GM18508 (cell line): ENCODE data around the gene PITPNC1.
"Not testable (repeated sequence)": the region's sequence is repeated elsewhere in the genome, so short reads cannot be mapped to it uniquely, and the experiment has no call there.

Experiments used
- ATAC-seq: cut with Tn5 transposase; IDR thresholded peaks from one replicate; pipeline ENCODE4 v1.9.1; 2021; ENCODE audit warnings: moderate number of reproducible peaks; ENCODE audit not compliant: insufficient read depth, unreplicated experiment

PITPNC1 gene

GRCh38 chr17:67636834-67637520 lies 259.9 kb downstream of the PITPNC1 start:
- no peak for ATAC-seq

DNA sequence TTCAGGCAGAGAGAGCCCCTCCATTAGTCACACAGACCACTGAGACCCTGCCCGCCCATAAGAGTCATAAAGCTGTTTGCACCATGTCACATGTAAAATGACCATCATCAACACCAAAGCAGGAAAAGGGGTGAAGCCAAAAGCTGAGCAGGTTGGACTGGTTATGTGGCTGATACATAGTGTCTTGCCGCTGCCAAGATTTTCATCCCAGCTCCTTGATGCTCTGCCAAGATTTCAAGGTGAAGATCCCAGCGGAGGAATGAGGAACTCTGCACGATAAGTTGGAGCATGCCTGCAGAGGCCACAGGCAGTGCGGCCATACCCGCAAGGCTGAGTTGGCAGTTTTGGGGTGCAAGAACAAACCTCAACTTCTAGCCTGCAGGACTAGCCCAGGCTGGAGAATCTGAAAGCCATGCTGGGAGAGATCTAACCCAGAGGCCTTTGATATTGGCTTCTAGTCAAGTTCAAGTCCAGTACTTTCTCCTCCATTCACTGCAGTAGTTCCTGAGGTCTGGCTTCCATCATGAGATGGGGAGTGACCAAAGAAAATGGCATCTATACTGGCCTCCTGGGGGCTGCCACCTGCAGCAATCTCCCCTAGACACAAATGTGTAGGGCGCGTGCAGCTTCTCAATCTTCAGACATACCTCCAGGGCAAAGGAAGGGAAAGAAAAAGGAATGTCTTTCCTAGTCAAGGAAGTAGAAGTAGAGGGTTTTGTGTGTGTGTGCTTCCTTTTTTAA lies 261.0 kb downstream of the PITPNC1 start:
- ATAC-seq, result no peak

GRCh38 chr17:67638871-67639270 lies 261.8 kb downstream of the PITPNC1 start:
- ATAC-seq, result no peak

DNA sequence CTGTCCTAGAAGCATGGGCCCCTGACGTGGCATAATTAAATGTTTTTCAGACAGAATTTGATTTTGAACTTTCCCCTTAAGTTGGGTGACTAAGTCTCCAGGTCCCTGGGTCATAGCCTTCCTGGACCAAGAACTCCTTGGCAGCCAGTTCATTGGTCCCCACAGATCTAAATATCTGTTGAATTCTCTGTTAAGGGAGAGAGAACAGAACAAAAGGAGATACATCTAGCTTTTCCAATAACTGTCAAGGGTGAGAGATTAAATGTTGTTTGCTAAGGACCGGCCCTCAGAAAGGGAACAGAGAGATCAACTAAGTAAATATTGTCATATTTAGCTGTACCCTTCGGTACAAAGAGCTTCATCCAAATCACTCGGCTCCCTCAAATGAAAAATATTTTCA lies 262.5 kb downstream of the PITPNC1 start:
- no peak for ATAC-seq

- ATAC-seq, result no peak
These were observed 262.9 kb downstream of the PITPNC1 start for GRCh38 chr17:67639979-67640378.

DNA sequence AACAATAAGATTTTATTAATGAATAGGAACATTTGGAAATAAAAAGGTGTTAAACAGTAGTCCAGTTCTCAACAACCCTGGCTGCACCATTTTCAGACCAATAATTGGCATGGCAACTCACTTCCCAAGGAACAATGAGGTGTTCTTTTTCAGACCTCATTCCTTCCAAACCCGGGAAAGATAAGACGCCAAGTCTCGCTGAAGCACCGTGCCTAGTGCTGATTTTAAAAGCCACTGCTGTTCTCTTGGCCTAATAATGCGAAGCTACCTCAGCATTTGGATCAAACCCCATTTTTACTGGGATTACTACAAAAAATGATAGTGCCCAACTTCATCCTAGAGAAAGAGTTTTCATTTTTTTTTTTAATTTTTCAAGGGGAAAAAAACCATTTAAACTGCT lies 265.4 kb downstream of the PITPNC1 start:
- no peak for ATAC-seq

DNA sequence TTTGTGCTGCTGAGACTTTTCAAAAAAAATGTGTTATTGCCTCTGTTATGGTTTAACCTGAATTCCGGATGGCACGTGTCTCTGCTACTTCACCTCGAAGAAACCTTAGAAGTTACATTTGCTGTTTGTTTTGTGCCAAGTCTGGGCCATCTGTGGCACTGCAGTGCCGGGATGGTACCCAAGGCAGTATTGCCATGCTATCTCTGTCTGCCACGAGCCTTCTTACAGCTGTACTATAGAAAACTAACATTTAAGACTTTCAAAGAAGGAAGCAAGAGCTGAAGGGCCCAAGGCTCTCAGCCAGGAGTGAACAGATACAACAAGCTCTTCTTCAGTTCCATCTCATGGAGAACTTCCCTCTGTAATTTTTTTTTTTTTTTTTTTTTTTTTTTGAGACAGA lies 267.0 kb downstream of the PITPNC1 start:
- no peak for ATAC-seq

DNA sequence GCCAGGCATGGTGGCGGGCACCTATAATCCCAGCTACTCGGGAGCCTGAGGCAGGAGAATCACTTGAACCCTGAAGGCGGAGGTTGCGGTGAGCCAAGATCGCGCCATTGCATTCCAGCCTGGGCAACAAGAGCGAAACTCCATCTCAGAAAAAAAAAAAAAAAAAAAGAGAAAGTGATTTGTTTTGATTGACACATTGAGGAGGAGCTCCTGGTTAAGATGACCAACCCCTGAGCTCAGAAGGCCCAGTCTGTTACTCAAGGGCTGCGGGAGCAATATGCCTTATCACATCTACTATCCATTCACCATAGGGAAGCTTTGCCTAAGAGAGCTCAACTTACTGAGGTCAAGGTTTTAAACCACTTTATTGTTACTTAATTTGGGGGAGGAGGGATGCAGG lies 268.1 kb downstream of the PITPNC1 start:
- not testable (repeated sequence) for ATAC-seq

- ATAC-seq, result no peak
These were observed 269.4 kb downstream of the PITPNC1 start for GRCh38 chr17:67646472-67646871.

DNA sequence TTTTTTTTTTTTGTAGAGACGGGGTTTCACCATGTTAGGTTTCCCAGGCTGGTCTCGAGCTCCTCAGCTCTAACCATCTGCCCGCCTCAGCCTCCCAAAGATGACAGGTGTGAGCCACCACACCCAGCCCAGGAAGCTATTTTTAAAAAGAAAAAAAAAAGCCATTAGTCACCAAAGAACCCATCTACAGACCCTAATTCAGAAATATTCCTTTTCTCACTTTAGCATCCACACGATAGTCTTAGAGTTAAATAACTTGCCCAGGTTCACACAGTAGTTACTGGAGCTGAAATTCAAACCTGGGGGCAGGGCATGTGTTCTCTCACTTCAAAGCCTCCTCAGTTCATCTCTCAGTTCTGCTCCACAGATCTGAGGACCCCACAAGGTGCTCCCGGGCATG lies 270.4 kb downstream of the PITPNC1 start:
- ATAC-seq, result no peak

GRCh38 chr17:67648032-67648905 lies 271.2 kb downstream of the PITPNC1 start:
- no peak for ATAC-seq

GRCh38 chr17:67648906-67649295 lies 271.8 kb downstream of the PITPNC1 start:
- ATAC-seq, result not testable (repeated sequence)

- no peak for ATAC-seq
These were observed 272.8 kb downstream of the PITPNC1 start for GRCh38 chr17:67649891-67650290.

DNA sequence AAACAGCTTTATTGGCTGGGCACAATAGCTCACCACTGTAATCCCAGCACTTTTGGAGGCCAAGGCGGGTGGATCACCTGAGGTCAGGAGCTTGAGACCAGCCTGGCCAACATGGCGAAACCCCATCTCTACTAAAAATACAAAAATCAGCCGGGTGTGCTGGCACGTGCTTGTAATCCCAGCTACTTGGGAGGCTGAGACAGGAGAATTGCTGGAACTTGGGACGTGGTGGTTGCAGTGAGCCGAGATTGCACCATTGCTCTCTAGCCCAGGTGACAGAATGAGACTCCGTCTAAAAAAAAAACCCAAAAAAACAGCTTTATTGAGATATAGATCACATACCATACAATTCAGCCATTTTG lies 274.1 kb downstream of the PITPNC1 start:
- ATAC-seq, result not testable (repeated sequence)

- ATAC-seq, result no peak
These were observed 275.4 kb downstream of the PITPNC1 start for GRCh38 chr17:67652433-67652832.

- no peak for ATAC-seq
These were observed 278.5 kb downstream of the PITPNC1 start for GRCh38 chr17:67655478-67656148.

DNA sequence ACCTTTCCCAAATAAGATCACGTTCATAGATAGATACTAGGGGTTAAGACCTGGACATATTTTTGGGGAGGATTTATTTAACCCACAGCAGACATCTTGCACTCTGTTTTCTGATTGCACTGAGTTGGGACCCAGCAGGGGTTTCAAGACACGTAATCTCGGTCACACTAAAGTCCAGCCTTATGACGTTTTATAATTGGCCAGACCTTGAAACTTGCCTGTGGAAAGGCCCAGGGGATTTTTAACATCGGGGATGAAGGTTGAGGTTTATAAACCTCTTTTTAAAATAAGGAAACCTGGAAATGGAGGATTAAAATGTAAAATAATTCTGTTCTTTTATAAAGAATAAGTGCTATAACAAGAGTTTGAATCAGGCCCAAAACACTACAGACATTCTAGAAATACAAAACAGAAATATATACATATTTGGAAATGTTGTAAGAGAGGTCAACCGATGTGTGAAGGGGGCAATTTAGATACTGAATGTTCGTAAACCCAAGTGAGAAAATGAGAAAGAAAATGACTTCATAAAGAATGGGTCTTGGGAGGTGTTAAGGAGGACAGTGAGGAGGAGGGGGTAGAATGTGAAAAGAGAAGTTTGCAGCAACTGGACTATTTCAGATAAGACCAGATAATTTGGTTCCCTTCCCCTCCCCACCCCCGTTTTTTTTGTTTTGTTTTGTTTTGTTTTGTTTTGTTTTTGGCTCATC lies 279.6 kb downstream of the PITPNC1 start:
- ATAC-seq, result no peak

DNA sequence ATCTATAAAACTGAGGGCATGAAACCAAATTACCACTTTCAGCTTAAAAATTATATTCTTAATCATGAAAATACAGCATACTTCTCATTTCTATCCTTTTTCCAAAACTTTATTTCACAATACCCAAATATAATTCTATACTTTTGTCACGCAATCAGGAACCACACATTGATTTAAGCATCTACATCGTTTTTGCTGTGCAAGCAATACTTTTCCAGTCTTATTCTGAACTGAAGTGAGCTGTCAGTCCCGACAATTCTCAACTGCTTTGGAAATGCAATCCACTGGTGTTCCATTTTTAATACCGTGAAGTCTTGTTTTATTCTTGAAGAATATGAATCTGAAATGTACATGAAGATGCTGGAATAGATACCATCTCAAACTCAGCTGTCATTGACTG lies 280.5 kb downstream of the PITPNC1 start:
- no peak for ATAC-seq

- ATAC-seq, result no peak
These were observed 281.2 kb downstream of the PITPNC1 start for GRCh38 chr17:67658265-67658664.

- ATAC-seq, result no peak
These were observed 281.9 kb downstream of the PITPNC1 start for GRCh38 chr17:67659028-67659427.
